Uterus (tissue), 2 donors: ENCODE measurements around the gene SDC3.

Source experiments
- POLR2A ChIP-seq, 2 donors: fragments of 450-650 bp; IDR thresholded peaks; one replicate each; pipeline ENCODE4 v1.6.1; 2016; ENCODE audit warnings: antibody characterized with exemption in 2 of 2, mild to moderate bottlenecking in 1 of 2, moderate library complexity in 1 of 2
- TF ChIP-seq, protein P1 (sequence below), 4 experiments: fragments of 200-600 bp in 2 of 4; fragments of 450-650 bp in 2 of 4; sonication (generic) in 2 of 4; IDR thresholded peaks; one replicate each; pipeline ENCODE4 v1.5.1; 2016 to 2019; ENCODE audit warnings: antibody characterized with exemption in 4 of 4, mild to moderate bottlenecking in 2 of 4, moderate library complexity in 1 of 4

DNA sequence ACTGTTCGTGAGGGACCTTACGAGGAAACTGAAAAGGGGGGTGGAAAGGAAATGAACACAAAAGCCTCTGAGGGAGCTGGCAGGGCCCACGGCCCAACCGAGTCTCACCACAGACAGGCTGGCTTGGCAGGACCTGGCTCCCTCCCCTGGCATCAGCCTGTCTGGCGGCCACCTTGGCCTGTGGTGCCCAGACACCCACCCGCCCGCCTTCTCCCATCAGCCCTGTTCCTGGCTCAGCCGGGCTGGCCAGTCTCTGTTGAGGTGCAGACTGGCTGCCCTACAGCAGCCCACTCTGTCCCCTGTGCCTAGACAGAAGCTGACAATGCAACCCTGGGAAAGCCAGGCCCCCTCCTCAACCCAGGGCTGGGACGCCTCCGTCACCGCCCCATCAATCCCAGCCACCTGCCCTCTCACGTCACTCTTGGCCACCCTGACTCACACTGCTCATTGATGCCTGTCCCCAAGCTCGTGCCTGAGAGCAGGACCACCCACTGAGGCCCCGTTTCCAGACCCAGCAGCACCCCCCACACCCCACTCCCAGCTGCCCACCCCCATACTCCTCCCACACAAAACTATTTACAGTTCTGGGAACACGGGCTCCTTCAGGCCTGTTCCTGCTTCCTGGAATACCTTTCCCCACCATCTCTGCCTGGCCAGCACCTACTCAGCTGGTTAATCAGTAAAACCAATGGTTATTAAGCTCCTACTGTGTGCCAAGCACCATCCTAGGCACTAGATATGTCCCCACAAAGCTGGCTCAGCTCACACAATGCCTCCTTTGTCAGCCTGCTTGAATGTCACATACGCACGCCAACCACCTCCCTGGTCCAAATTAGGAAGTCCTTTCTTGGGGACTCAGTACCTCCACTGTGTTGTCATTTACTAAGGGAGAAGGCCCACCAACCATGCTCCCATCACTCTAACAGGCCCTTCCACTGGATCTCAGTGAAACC lies 22.7 kb downstream of the SDC3 start:
- TF ChIP-seq POLR2A (IDR thresholded peaks at IDR 0.05): no peak
- TF ChIP-seq, protein P1, sequence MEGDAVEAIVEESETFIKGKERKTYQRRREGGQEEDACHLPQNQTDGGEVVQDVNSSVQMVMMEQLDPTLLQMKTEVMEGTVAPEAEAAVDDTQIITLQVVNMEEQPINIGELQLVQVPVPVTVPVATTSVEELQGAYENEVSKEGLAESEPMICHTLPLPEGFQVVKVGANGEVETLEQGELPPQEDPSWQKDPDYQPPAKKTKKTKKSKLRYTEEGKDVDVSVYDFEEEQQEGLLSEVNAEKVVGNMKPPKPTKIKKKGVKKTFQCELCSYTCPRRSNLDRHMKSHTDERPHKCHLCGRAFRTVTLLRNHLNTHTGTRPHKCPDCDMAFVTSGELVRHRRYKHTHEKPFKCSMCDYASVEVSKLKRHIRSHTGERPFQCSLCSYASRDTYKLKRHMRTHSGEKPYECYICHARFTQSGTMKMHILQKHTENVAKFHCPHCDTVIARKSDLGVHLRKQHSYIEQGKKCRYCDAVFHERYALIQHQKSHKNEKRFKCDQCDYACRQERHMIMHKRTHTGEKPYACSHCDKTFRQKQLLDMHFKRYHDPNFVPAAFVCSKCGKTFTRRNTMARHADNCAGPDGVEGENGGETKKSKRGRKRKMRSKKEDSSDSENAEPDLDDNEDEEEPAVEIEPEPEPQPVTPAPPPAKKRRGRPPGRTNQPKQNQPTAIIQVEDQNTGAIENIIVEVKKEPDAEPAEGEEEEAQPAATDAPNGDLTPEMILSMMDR (IDR thresholded peaks at IDR 0.05): no peak
